ENCODE data around the gene ATXN7L2. TPM values are rescaled to one million over a fixed set of nuclear protein-coding genes. Genes with fewer than 3 reads are reported as not detected.

ATXN7L2 gene
- total RNA-seq, 6 experiments from 2014 or later, result 5.6 to 7.3 (median 6.4) TPM

- Mint-ChIP-seq H3K27ac (no peak overlapping the region), H3K27me3 (ENCODE audit: insufficient read depth) (peaks cover 3% of the 10 kb centered on the region), H3K4me1 (ENCODE audit: low read depth) (peaks cover 45% of the 10 kb centered on the region), H3K4me3 (no peak overlapping the region), H3K36me3 (ENCODE audit: low read depth) (no peaks in the 10 kb centered on the region), H3K9me3 (no peaks in the 10 kb centered on the region)
- TF ChIP-seq CTCF (IDR thresholded peaks at IDR 0.05), result no peak
- no peak for DNase-seq
Observed at GRCh38 chr1:109513110-109513710, 29.5 kb downstream of the ATXN7L2 start.

- Mint-ChIP-seq H3K36me3 (ENCODE audit: low read depth) (no peaks in the 10 kb centered on the region), H3K9me3 (no peaks in the 10 kb centered on the region), H3K4me1 (ENCODE audit: low read depth) (peaks cover 37% of the 10 kb centered on the region), H3K27ac (no peak overlapping the region), H3K27me3 (ENCODE audit: insufficient read depth) (peaks cover 1% of the 10 kb centered on the region), H3K4me3 (no peak overlapping the region)
- DNase-seq, result no peak
- TF ChIP-seq CTCF (IDR thresholded peaks at IDR 0.05), result no peak
Observed at GRCh38 chr1:109514846-109515245, 31.1 kb downstream of the ATXN7L2 start.

GRCh38 chr1:109516872-109517271, 33.2 kb downstream of the ATXN7L2 start:
- H3K36me3 Mint-ChIP-seq (ENCODE audit: low read depth), result no peaks in the 10 kb centered on the region
- peaks cover 37% of the 10 kb centered on the region for H3K4me1 Mint-ChIP-seq (ENCODE audit: low read depth)
- H3K27ac Mint-ChIP-seq, result peak overlapping the region; percentile 54

GRCh38 chr1:109517337-109517736, 33.6 kb downstream of the ATXN7L2 start:
- H3K27me3 Mint-ChIP-seq (ENCODE audit: insufficient read depth), result peaks cover 9% of the 10 kb centered on the region
- peak overlapping the region; percentile 29; the same call in 1 of the 2 replicates for H3K4me3 Mint-ChIP-seq
- no peaks in the 10 kb centered on the region for H3K36me3 Mint-ChIP-seq (ENCODE audit: low read depth)
- no peak for TF ChIP-seq CTCF (IDR thresholded peaks at IDR 0.05)
- DNase-seq, result peak; percentile 40
- peak overlapping the region; percentile 54 for H3K27ac Mint-ChIP-seq
- H3K9me3 Mint-ChIP-seq, result no peaks in the 10 kb centered on the region
- H3K4me1 Mint-ChIP-seq (ENCODE audit: low read depth), result peaks cover 38% of the 10 kb centered on the region

More at GRCh38 chr1:109516872-109517271, 33.2 kb downstream of the ATXN7L2 start:
- Mint-ChIP-seq H3K27me3 (ENCODE audit: insufficient read depth) (peaks cover 7% of the 10 kb centered on the region), H3K4me3 (peak overlapping the region; percentile 2; the same call in 1 of the 2 replicates), H3K9me3 (no peaks in the 10 kb centered on the region)
- TF ChIP-seq CTCF (IDR thresholded peaks at IDR 0.05), result no peak
- DNase-seq, result peak; percentile 79

- TF ChIP-seq CTCF (IDR thresholded peaks at IDR 0.05), result no peak
- DNase-seq, result no peak
- Mint-ChIP-seq H3K27ac (no peak overlapping the region; the same call in 1 of the 2 replicates), H3K36me3 (ENCODE audit: low read depth) (no peaks in the 10 kb centered on the region), H3K4me1 (ENCODE audit: low read depth) (peaks cover 25% of the 10 kb centered on the region), H3K4me3 (no peak overlapping the region), H3K27me3 (ENCODE audit: insufficient read depth) (peaks cover 13% of the 10 kb centered on the region), H3K9me3 (no peaks in the 10 kb centered on the region)
Observed at GRCh38 chr1:109521002-109521951, 37.6 kb downstream of the ATXN7L2 start.

Measured in HFFc6 (cell line).